H1 (cell line): Measurements from ENCODE around the gene AGAP1. TPM values are rescaled to one million over a fixed set of nuclear protein-coding genes. Genes with fewer than 3 reads are reported as not detected.

Experiments
- CTCF ChIA-PET: fragments of 300-600 bp; sonication (Branson Sonifier 250); formaldehyde crosslinking; loops from one replicate; lab custom pipeline; 2021; ENCODE audit not compliant: partially characterized antibody; lab: Charles Lee
- POLR2A ChIA-PET: fragments of 300-600 bp; sonication (Branson Sonifier 250); formaldehyde crosslinking; loops from one replicate; lab custom pipeline; 2021; ENCODE audit warnings: inconsistent platforms; ENCODE audit not compliant: partially characterized antibody; lab: Charles Lee
- DNase-seq, 2 experiments: peaks; one replicate each; pipeline versions ENCODE4 v3.0.0 to v3.0.0-alpha.2; 2010 to 2022; ENCODE audit warnings: low spot score in 2 of 2, low read depth in 1 of 2, mixed read lengths in 1 of 2
- FAIRE-seq: peaks from 2 replicates; lab custom pipeline; 2011; peaks lifted over from hg19 to GRCh38; lab: Jason Lieb, UNC
- H2AFZ ChIP-seq: 2 replicates; pipeline ENCODE4 v1.8.1; 2012; ENCODE audit warnings: low read length, inconsistent platforms
- H2AK5ac ChIP-seq: 2 replicates; pipeline ENCODE4 v1.6.1; 2013; ENCODE audit warnings: low read depth, low read length
- H2BK120ac ChIP-seq: replicated peaks from 2 replicates; pipeline ENCODE3; 2013; ENCODE audit warnings: low read depth, low read length, inconsistent platforms
- H2BK12ac ChIP-seq: 2 replicates; pipeline ENCODE4 v1.6.1; 2013; ENCODE audit warnings: low read depth, low read length
- H2BK15ac ChIP-seq: 2 replicates; pipeline ENCODE4 v1.6.1; 2013; ENCODE audit warnings: low read length
- H2BK20ac ChIP-seq: 2 replicates; pipeline ENCODE4 v1.6.1; 2013; ENCODE audit warnings: low read length
- H2BK5ac ChIP-seq: 2 replicates; pipeline ENCODE4 v1.6.1; 2013; ENCODE audit warnings: low read depth, low read length
- H3K14ac ChIP-seq: 2 replicates; pipeline ENCODE4 v1.6.1; 2013; ENCODE audit warnings: inconsistent platforms; ENCODE audit not compliant: insufficient read length
- H3K18ac ChIP-seq: 2 replicates; pipeline ENCODE4 v1.6.1; 2013; ENCODE audit warnings: low read length; ENCODE audit errors: extremely low read depth
- H3K23ac ChIP-seq: 2 replicates; pipeline ENCODE4 v1.6.1; 2013; ENCODE audit warnings: inconsistent platforms; ENCODE audit not compliant: insufficient read length
- H3K23me2 ChIP-seq: 2 replicates; pipeline ENCODE4 v1.6.1; 2013; ENCODE audit warnings: low read depth, low read length
- H3K27ac ChIP-seq: 2 replicates; pipeline ENCODE4 v1.6.1; 2011; ENCODE audit warnings: low read depth, low read length, inconsistent platforms
- H3K27me3 ChIP-seq, 4 experiments: replicated peaks in 1 of 4; 1 replicate in 1 of 4; 2 replicates in 3 of 4; pipeline versions ENCODE4 v1.6.1 to v1.8.1; 2011 to 2013; ENCODE audit warnings: low read length in 3 of 4, mild to moderate bottlenecking in 3 of 4, inconsistent platforms in 2 of 4, mixed read lengths in 2 of 4, moderate library complexity in 1 of 4; ENCODE audit not compliant: control insufficient read depth in 3 of 4, insufficient read depth in 3 of 4; ENCODE audit errors: extremely low read depth in 1 of 4
- H3K36me3 ChIP-seq, 4 experiments: 2 replicates each; pipeline versions ENCODE4 v1.6.1 to v1.8.1; 2011 to 2013; ENCODE audit warnings: mild to moderate bottlenecking in 4 of 4, low read length in 3 of 4, moderate library complexity in 2 of 4, control low read depth in 1 of 4, inconsistent platforms in 1 of 4; ENCODE audit not compliant: insufficient read depth in 4 of 4, control insufficient read depth in 2 of 4
- H3K4ac ChIP-seq: replicated peaks from 2 replicates; pipeline ENCODE3; 2013; ENCODE audit warnings: low read length, low read depth, mixed read lengths, inconsistent platforms; ENCODE audit not compliant: insufficient read length
- H3K4me1 ChIP-seq, 4 experiments: replicated peaks in 1 of 4; 1 replicate in 1 of 4; 2 replicates in 3 of 4; pipeline versions ENCODE4 v1.6.1 to v1.8.1; 2011 to 2013; ENCODE audit warnings: low read length in 3 of 4, inconsistent platforms in 2 of 4, mixed read lengths in 1 of 4; ENCODE audit not compliant: insufficient read depth in 4 of 4, control insufficient read depth in 3 of 4
- H3K4me2 ChIP-seq, 2 experiments: 2 replicates each; pipeline versions ENCODE4 v1.6.1 to v1.8.1; 2011 to 2013; ENCODE audit warnings: low read depth in 2 of 2, low read length in 2 of 2, control low read depth in 1 of 2, inconsistent platforms in 1 of 2, mild to moderate bottlenecking in 1 of 2; ENCODE audit not compliant: insufficient read depth in 1 of 2
- H3K4me3 ChIP-seq, 4 experiments: fragments of 200-600, 300-600 bp in 1 of 4; sonication (generic), shearing (Covaris generic), sonication (Bioruptor Twin) in 1 of 4; 2 replicates each; pipeline versions ENCODE4 v1.5.1 to v1.8.1; 2011 to 2016; ENCODE audit warnings: low read length in 4 of 4, low read depth in 3 of 4, control low read depth in 2 of 4, inconsistent platforms in 2 of 4, mild to moderate bottlenecking in 2 of 4, mixed read lengths in 1 of 4, moderate library complexity in 1 of 4; ENCODE audit not compliant: insufficient read depth in 2 of 4; ENCODE audit errors: extremely low read depth in 1 of 4
- H3K56ac ChIP-seq: replicated peaks from 2 replicates; pipeline ENCODE3; 2013; ENCODE audit warnings: low read depth, mild to moderate bottlenecking, mixed read lengths, low read length, inconsistent platforms; ENCODE audit not compliant: insufficient read length
- H3K79me1 ChIP-seq: 2 replicates; pipeline ENCODE4 v1.6.1; 2013; ENCODE audit warnings: low read depth, low read length, control low read depth
- H3K79me2 ChIP-seq, 2 experiments: 2 replicates each; pipeline versions ENCODE4 v1.6.1 to v1.8.1; 2012 to 2013; ENCODE audit warnings: low read length in 2 of 2, mild to moderate bottlenecking in 2 of 2, inconsistent platforms in 1 of 2; ENCODE audit not compliant: insufficient read depth in 2 of 2, control insufficient read depth in 1 of 2
- H3K9ac ChIP-seq, 4 experiments: replicated peaks in 1 of 4; 1 replicate in 1 of 4; 2 replicates in 3 of 4; pipeline versions ENCODE4 v1.6.1 to v1.8.1; 2011 to 2013; ENCODE audit warnings: low read depth in 3 of 4, low read length in 3 of 4, control low read depth in 2 of 4, mild to moderate bottlenecking in 2 of 4, moderate library complexity in 2 of 4, inconsistent platforms in 1 of 4; ENCODE audit errors: extremely low read depth in 1 of 4
- H3K9me3 ChIP-seq, 2 experiments: 2 replicates each; pipeline versions ENCODE4 v1.6.1 to v1.8.1; 2012 to 2013; ENCODE audit warnings: mild to moderate bottlenecking in 2 of 2, moderate library complexity in 2 of 2, control low read depth in 1 of 2, inconsistent platforms in 1 of 2, low read depth in 1 of 2, low read length in 1 of 2, mixed read lengths in 1 of 2; ENCODE audit not compliant: insufficient read depth in 2 of 2
- H4K20me1 ChIP-seq, 2 experiments: replicated peaks in 1 of 2; 2 replicates each; pipeline versions ENCODE3 to v1.8.1; 2011 to 2013; ENCODE audit warnings: inconsistent platforms in 2 of 2, low read length in 2 of 2, mild to moderate bottlenecking in 1 of 2; ENCODE audit not compliant: insufficient read depth in 2 of 2, control insufficient read depth in 1 of 2
- H4K5ac ChIP-seq: 2 replicates; pipeline ENCODE4 v1.6.1; 2013; ENCODE audit warnings: low read length, low read depth, mixed read lengths, inconsistent platforms; ENCODE audit not compliant: insufficient read length
- H4K8ac ChIP-seq: 2 replicates; pipeline ENCODE4 v1.8.0; 2013; ENCODE audit warnings: mild to moderate bottlenecking, moderate library complexity, low read length, inconsistent platforms; ENCODE audit not compliant: insufficient read depth; ENCODE audit errors: extremely low read depth
- H4K91ac ChIP-seq: replicated peaks from 2 replicates; pipeline ENCODE3; 2013; ENCODE audit warnings: low read length, mixed read lengths, inconsistent platforms; ENCODE audit not compliant: insufficient read length
- BCL11A ChIP-seq, 2 experiments: IDR thresholded peaks; one replicate each; pipeline ENCODE4 v1.6.1; 2011; ENCODE audit warnings: low read depth in 2 of 2, low read length in 2 of 2, mild to moderate bottlenecking in 2 of 2
- GTF2F1 ChIP-seq: IDR thresholded peaks from 2 replicates; pipeline ENCODE4 v1.6.1; 2012; ENCODE audit warnings: low read depth, low read length, improper control_type of control experiment, borderline replicate concordance
- WGBS, 2 experiments: shearing (Covaris generic) in 1 of 2; methylation state at CpG; one replicate each; pipeline versions ENCODE4 v1.1.6 to v1.1.7; 2013 to 2015; ENCODE audit warnings: low lambda C conversion rate in 2 of 2, mixed read lengths in 2 of 2, inconsistent platforms in 1 of 2, low coverage in 1 of 2, missing lambda C conversion rate in 1 of 2; ENCODE audit not compliant: insufficient replicate concordance in 2 of 2, insufficient coverage in 1 of 2, insufficient read length in 1 of 2; ENCODE audit errors: extremely low coverage in 1 of 2, missing lambda C conversion rate in 1 of 2; 5-methylcytosine and 5-hydroxymethylcytosine counted together
- polyA plus RNA-seq, 7 experiments: library from polyadenylated mRNA; depleted of rRNA in 3 of 7; stranded (reverse) in 5 of 7; unstranded in 2 of 7; fragments of >200 nt in 5 of 7; fragments of 200-250 nt in 2 of 7; gene quantifications; 1 replicate in 5 of 7; 2 replicates in 1 of 7; 4 replicates in 1 of 7; pipeline versions ENCODE4 v1.2.1 to v1.2.3, GENCODE V29; 2011 to 2013; ENCODE audit warnings: missing spikeins in 2 of 7, mixed read lengths in 2 of 7
- total RNA-seq: library from RNA; stranded (reverse); fragmentation: NEBNext Ultra II Directional; extraction: Animal tissue kit (Norgen Biotek cat#: 25700); gene quantifications from 2 replicates; pipeline ENCODE4 v1.2.1, GENCODE V29; 2021
- TF ChIP-seq, protein P1 (sequence below): IDR thresholded peaks from 2 replicates; pipeline ENCODE4 v1.6.1; 2011; ENCODE audit warnings: low read depth, mild to moderate bottlenecking, low read length; ENCODE audit not compliant: insufficient read depth

The AGAP1 gene
- total and polyA plus RNA-seq, 2 of the 8 experiments (the other 6 are each of a cell fraction or from before 2014, with no cell fraction given), result 18.1 to 39.4 TPM

DNA sequence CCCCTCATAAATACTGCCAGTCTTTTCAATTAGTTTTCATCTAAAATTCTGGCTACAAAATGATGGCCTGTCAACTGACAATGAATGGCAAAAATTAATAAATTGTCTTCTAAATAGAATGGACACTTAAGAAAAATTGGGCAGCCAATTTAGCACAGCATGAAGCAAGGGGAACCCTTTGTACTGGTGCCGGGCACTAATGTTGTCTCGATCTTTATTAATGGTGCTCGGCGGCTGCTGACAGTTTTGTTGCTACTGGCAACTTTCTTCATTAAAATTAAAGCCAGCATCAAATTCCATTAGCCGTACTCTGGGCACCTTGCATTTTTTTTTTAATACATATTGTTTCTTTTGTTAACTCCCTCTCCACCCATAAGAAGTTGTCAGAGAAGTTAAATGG, 365.0 kb downstream of the AGAP1 start:
- Histone ChIP-seq H3K4ac (no peak overlapping the region), H2AFZ (no peak overlapping the region), H3K9me3 (no peaks in the 10 kb centered on the region), H2BK20ac (no peak overlapping the region), H3K36me3 (no peaks in the 10 kb centered on the region), H3K56ac (no peak overlapping the region), H3K79me1 (peaks cover 5% of the 10 kb centered on the region; the same call in 1 of the 2 replicates), H2BK15ac (no peak overlapping the region), H3K23ac (no peak overlapping the region), H2AK5ac (no peak overlapping the region), H3K27ac (no peak overlapping the region), H3K4me3 (no peak overlapping the region), H4K5ac (no peak overlapping the region), H3K14ac (no peak overlapping the region), H3K4me2 (no peak overlapping the region), H3K9ac (no peak overlapping the region), H2BK12ac (no peak overlapping the region), H3K79me2 (no peaks in the 10 kb centered on the region), H3K27me3 (no peaks in the 10 kb centered on the region), H4K91ac (no peak overlapping the region), H4K20me1 (peaks cover 0 to 8% of the 10 kb centered on the region in 2 experiments), H2BK120ac (no peak overlapping the region), H3K4me1 (peaks cover 0 to 7% (median 0%) of the 10 kb centered on the region in 4 experiments; a peak in 2 of 7 replicates), H3K18ac (no peak overlapping the region), H4K8ac (no peak overlapping the region), H3K23me2 (no peaks in the 10 kb centered on the region), H2BK5ac (no peak overlapping the region)
- 89% methylated on average over 5 of the region's 5 CpGs; no CpG with 5 or more reads in 1 of the 2 experiments for WGBS, 2 experiments
- FAIRE-seq (no peak), DNase-seq (no peak)
- CTCF ChIA-PET, result interaction anchor here (0.8 to 1.0 kb wide), 2 partner anchors 8 to 34 kb away, joined by 3 read pairs; no protein-coding TSS in a partner anchor
- POLR2A ChIA-PET, result no interaction called here
- no peak for TF ChIP-seq GTF2F1
- TF ChIP-seq, protein P1, sequence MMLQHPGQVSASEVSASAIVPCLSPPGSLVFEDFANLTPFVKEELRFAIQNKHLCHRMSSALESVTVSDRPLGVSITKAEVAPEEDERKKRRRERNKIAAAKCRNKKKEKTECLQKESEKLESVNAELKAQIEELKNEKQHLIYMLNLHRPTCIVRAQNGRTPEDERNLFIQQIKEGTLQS, result no peak
- no peak for TF ChIP-seq BCL11A (IDR thresholded peaks at IDR 0.05; ENCODE audit: low read depth in 2 of 2, low read length in 2 of 2)
